Measurements from ENCODE around the gene PRKACG.

Gene PRKACG

DNA sequence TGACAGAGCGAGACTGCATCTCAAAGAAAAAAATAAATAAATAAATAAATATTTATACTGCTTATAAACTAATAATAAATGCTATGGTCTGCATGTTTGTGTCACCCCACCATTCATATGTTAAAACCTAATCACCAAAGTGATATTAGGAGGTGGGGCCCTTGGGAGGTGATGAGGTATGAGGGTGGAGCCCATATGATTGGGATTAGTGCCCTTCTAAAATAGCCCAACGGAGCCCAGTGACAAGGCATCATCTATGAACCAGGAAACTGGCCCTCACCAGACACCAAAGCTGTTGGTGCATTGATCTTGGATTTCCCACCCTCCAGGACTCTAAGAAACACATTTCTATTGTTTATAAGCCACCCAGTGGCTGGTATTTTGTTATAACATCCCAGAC lies 26.7 kb upstream of the PRKACG start:
- peaks cover 15% of the 10 kb centered on the region for H3K4me1 ChIP-seq (ENCODE audit: control insufficient read depth, insufficient read depth, low read length)
- no peaks in the 10 kb centered on the region for H3K27me3 ChIP-seq (ENCODE audit: control insufficient read depth, insufficient read depth, low read length)
- H3K9me3 ChIP-seq (ENCODE audit: control insufficient read depth, low read length) = no peaks in the 10 kb centered on the region
- H3K9ac ChIP-seq (ENCODE audit: low read length) = no peak overlapping the region
- H3K4me3 ChIP-seq (ENCODE audit: low read length) = no peak overlapping the region
- no peaks in the 10 kb centered on the region for H3K36me3 ChIP-seq (ENCODE audit: control insufficient read depth, insufficient read depth, low read length)

DNA sequence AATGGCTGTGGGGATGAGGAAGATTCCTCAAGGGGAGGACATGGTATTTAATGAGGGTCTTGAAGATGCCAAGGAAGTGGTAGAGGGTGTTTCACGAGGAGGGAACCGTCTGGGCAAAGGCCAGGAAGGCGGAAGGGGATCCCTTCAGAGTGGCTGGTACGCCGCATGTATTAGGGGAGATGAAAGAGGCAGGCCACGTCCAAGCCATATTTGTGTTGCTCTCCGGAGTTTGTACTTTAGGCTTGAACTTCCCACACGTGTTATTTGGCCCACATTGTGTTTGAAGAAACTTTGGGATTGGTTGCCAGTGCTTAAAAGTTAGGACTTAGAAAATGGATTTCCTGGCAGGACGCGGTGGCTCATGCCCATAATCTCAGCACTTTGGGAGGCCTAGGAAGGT lies 22.9 kb upstream of the PRKACG start:
- Histone ChIP-seq H3K9ac (ENCODE audit: low read length) (peak overlapping the region; percentile 76), H3K36me3 (ENCODE audit: control insufficient read depth, insufficient read depth, low read length) (no peaks in the 10 kb centered on the region), H3K9me3 (ENCODE audit: control insufficient read depth, low read length) (no peaks in the 10 kb centered on the region), H3K27me3 (ENCODE audit: control insufficient read depth, insufficient read depth, low read length) (no peaks in the 10 kb centered on the region), H3K4me1 (ENCODE audit: control insufficient read depth, insufficient read depth, low read length) (peaks cover 12% of the 10 kb centered on the region), H3K4me3 (ENCODE audit: low read length) (peak overlapping the region; percentile 60)

GRCh38 chr9:69036309-69036708 lies 22.4 kb upstream of the PRKACG start:
- no peaks in the 10 kb centered on the region for H3K36me3 ChIP-seq (ENCODE audit: control insufficient read depth, insufficient read depth, low read length)
- H3K9ac ChIP-seq (ENCODE audit: low read length) = peak overlapping the region; percentile 76
- H3K9me3 ChIP-seq (ENCODE audit: control insufficient read depth, low read length) = no peaks in the 10 kb centered on the region
- peaks cover 12% of the 10 kb centered on the region for H3K4me1 ChIP-seq (ENCODE audit: control insufficient read depth, insufficient read depth, low read length)
- peak overlapping the region; percentile 60 for H3K4me3 ChIP-seq (ENCODE audit: low read length)
- no peaks in the 10 kb centered on the region for H3K27me3 ChIP-seq (ENCODE audit: control insufficient read depth, insufficient read depth, low read length)

DNA sequence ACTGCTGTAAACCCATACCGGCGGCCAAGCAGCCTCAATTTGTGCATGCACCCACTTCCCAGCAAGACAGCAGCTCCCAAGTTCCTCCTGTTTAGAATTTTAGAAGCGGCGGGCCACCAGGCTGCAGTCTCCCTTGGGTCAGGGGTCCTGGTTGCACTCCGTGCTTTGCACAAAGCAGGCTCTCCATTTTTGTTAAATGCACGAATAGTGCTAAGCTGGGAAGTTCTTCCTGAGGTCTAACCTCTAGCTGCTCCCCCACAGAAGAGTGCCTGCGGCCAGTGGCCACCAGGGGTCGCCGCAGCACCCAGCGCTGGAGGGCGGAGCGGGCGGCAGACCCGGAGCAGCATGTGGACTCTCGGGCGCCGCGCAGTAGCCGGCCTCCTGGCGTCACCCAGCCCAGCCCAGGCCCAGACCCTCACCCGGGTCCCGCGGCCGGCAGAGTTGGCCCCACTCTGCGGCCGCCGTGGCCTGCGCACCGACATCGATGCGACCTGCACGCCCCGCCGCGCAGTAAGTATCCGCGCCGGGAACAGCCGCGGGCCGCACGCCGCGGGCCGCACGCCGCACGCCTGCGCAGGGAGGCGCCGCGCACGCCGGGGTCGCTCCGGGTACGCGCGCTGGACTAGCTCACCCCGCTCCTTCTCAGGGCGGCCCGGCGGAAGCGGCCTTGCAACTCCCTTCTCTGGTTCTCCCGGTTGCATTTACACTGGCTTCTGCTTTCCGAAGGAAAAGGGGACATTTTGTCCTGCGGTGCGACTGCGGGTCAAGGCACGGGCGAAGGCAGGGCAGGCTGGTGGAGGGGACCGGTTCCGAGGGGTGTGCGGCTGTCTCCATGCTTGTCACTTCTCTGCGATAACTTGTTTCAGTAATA lies 21.8 kb upstream of the PRKACG start, which contains the start of gene FXN:
TSS of gene FXN (plus strand) at position 315 of the 871 bp plus-strand sequence. CDS start at position 346, 31 bp downstream.
- Histone ChIP-seq H3K4me3 (ENCODE audit: low read length) (peak within 1 kb of the TSS; percentile 60), H3K9me3 (ENCODE audit: control insufficient read depth, low read length) (no peaks in the 10 kb centered on the region), H3K9ac (ENCODE audit: low read length) (peak within 1 kb of the TSS; percentile 76), H3K4me1 (ENCODE audit: control insufficient read depth, insufficient read depth, low read length) (peaks cover 12% of the 10 kb centered on the region), H3K36me3 (ENCODE audit: control insufficient read depth, insufficient read depth, low read length) (no peaks in the 10 kb centered on the region), H3K27me3 (ENCODE audit: control insufficient read depth, insufficient read depth, low read length) (no peaks in the 10 kb centered on the region)

DNA sequence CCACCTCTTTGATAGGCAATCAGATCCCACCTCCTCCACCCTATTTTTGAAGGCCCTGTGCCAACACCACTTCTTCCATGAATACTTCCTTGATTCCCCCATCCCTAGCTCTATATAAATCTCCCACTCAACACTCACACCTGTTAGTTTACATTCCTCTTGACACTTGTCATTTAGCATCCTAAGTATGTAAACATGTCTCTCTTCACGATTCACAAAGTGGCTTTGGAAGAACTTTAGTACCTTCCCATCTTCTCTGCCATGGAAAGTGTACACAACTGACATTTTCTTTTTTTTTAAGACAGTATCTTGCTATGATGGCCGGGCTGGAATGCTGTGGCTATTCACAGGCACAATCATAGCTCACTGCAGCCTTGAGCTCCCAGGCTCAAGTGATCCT lies 20.2 kb upstream of the PRKACG start:
- Histone ChIP-seq H3K27me3 (ENCODE audit: control insufficient read depth, insufficient read depth, low read length) (no peaks in the 10 kb centered on the region), H3K4me3 (ENCODE audit: low read length) (no peak overlapping the region), H3K9me3 (ENCODE audit: control insufficient read depth, low read length) (no peaks in the 10 kb centered on the region), H3K4me1 (ENCODE audit: control insufficient read depth, insufficient read depth, low read length) (peaks cover 12% of the 10 kb centered on the region), H3K9ac (ENCODE audit: low read length) (no peak overlapping the region), H3K36me3 (ENCODE audit: control insufficient read depth, insufficient read depth, low read length) (no peaks in the 10 kb centered on the region)

DNA sequence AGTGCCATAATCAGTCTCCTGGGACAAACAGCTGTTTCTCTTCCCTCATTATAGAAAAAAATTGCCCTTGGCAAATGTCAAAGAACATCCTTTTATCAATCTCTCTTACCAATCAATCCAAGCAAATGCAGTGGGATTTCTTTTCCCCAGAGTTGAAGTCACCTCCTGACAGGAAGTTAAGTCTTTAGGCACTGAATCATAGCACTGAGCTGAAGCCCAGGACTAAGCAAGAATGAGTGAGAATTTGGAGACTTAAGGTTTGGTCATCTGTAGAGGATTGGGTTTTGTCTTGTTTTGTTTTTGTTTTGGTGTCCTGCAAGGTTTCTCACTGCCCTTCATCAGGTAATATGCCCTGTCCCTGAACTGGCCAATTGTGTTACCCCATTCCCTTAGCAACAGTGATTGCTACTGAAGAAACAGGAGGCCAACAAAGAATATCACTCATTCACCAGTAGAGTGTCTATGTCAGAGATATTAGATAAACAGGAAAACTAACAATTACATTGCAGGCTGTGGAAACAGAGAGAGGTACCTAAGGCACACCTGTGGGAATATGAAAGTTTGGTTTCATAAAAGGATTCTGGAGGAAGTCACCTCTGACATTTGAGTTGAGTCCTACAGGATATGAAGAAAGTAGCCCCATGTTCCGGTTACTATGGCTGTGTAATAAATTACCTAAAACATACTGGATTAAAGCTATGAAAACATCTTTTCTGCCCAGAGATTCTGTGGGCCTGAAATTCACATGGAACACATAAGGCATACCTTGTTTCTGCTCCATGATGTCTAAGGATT lies 17.1 kb upstream of the PRKACG start:
- H3K9ac ChIP-seq (ENCODE audit: low read length) = no peak overlapping the region
- H3K4me1 ChIP-seq (ENCODE audit: control insufficient read depth, insufficient read depth, low read length) = peaks cover 4% of the 10 kb centered on the region
- no peaks in the 10 kb centered on the region for H3K27me3 ChIP-seq (ENCODE audit: control insufficient read depth, insufficient read depth, low read length)
- no peak overlapping the region for H3K4me3 ChIP-seq (ENCODE audit: low read length)
- H3K36me3 ChIP-seq (ENCODE audit: control insufficient read depth, insufficient read depth, low read length) = no peaks in the 10 kb centered on the region
- H3K9me3 ChIP-seq (ENCODE audit: control insufficient read depth, low read length) = no peaks in the 10 kb centered on the region

- Histone ChIP-seq H3K27me3 (ENCODE audit: control insufficient read depth, insufficient read depth, low read length) (no peaks in the 10 kb centered on the region), H3K9me3 (ENCODE audit: control insufficient read depth, low read length) (no peaks in the 10 kb centered on the region)
Observed at GRCh38 chr9:69029535-69029934, 15.6 kb upstream of the PRKACG start.

GRCh38 chr9:69028754-69029153 lies 14.8 kb upstream of the PRKACG start:
- H3K36me3 ChIP-seq (ENCODE audit: control insufficient read depth, insufficient read depth, low read length) = no peaks in the 10 kb centered on the region
- H3K9ac ChIP-seq (ENCODE audit: low read length) = no peak overlapping the region
- H3K27me3 ChIP-seq (ENCODE audit: control insufficient read depth, insufficient read depth, low read length) = no peaks in the 10 kb centered on the region
- H3K4me1 ChIP-seq (ENCODE audit: control insufficient read depth, insufficient read depth, low read length) = no peaks in the 10 kb centered on the region
- H3K9me3 ChIP-seq (ENCODE audit: control insufficient read depth, low read length) = no peaks in the 10 kb centered on the region
- no peak overlapping the region for H3K4me3 ChIP-seq (ENCODE audit: low read length)

More at GRCh38 chr9:69029535-69029934, 15.6 kb upstream of the PRKACG start:
- Histone ChIP-seq H3K4me1 (ENCODE audit: control insufficient read depth, insufficient read depth, low read length) (no peaks in the 10 kb centered on the region), H3K9ac (ENCODE audit: low read length) (no peak overlapping the region), H3K4me3 (ENCODE audit: low read length) (no peak overlapping the region), H3K36me3 (ENCODE audit: control insufficient read depth, insufficient read depth, low read length) (no peaks in the 10 kb centered on the region)

DNA sequence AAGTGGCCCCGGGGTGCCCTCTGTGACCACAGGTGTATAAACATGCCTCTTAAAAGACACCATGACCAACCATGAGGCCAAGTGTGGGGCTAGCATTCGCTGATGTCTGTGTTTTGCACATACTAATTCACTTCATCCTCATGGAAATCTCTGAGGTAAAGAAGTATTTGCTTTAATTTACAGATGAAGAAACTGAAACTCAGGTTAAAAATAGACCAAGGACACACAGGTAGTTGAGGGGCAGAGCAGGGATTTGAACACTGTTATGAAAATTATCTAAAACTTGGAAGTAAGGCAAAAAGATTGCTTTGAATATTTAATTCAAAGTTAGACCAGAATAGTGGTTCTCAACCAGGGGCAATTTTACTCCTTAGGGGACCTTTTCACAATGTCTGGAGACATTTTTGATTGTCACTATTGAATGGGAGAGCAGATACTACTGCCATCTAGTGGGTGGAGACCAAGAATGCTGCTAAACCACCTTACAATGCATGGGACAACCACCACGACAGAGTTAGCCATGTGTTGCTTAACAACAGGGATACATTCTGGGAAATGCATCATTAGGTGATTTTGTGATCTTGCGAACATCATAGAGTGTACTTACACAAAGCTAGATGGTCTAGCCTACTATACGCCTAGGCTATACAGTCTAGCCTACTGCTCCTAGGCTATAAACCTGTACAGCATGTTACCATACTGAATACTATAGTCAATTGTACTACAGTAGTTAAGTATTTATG lies 13.6 kb upstream of the PRKACG start:
- H3K9me3 ChIP-seq (ENCODE audit: control insufficient read depth, low read length) = no peaks in the 10 kb centered on the region
- no peaks in the 10 kb centered on the region for H3K27me3 ChIP-seq (ENCODE audit: control insufficient read depth, insufficient read depth, low read length)
- no peaks in the 10 kb centered on the region for H3K4me1 ChIP-seq (ENCODE audit: control insufficient read depth, insufficient read depth, low read length)
- H3K36me3 ChIP-seq (ENCODE audit: control insufficient read depth, insufficient read depth, low read length) = no peaks in the 10 kb centered on the region
- H3K4me3 ChIP-seq (ENCODE audit: low read length) = no peak overlapping the region
- no peak overlapping the region for H3K9ac ChIP-seq (ENCODE audit: low read length)

DNA sequence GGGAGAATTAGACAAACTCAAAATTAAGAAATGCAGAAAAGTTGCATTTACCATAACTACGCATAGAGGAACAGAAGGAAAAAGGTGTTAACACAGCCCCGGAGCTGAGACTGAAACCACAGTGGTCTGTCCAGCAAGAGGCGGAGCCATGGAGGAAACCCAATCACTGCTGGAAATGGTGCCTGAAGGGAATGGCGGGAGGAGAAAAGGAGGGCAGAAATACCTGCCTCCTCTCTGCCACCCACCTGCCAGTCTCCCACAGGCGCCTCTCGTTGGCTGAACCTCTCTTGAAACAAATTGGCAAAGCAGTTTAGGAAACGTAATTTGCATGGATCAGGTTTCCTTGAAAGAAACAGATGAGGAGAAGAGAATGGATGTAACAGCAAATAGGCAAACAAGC lies 9.7 kb upstream of the PRKACG start:
- no peak overlapping the region for H3K4me3 ChIP-seq (ENCODE audit: low read length)
- no peaks in the 10 kb centered on the region for H3K4me1 ChIP-seq (ENCODE audit: control insufficient read depth, insufficient read depth, low read length)
- no peaks in the 10 kb centered on the region for H3K36me3 ChIP-seq (ENCODE audit: control insufficient read depth, insufficient read depth, low read length)
- H3K9ac ChIP-seq (ENCODE audit: low read length) = no peak overlapping the region
- no peaks in the 10 kb centered on the region for H3K27me3 ChIP-seq (ENCODE audit: control insufficient read depth, insufficient read depth, low read length)
- H3K9me3 ChIP-seq (ENCODE audit: control insufficient read depth, low read length) = no peaks in the 10 kb centered on the region

DNA sequence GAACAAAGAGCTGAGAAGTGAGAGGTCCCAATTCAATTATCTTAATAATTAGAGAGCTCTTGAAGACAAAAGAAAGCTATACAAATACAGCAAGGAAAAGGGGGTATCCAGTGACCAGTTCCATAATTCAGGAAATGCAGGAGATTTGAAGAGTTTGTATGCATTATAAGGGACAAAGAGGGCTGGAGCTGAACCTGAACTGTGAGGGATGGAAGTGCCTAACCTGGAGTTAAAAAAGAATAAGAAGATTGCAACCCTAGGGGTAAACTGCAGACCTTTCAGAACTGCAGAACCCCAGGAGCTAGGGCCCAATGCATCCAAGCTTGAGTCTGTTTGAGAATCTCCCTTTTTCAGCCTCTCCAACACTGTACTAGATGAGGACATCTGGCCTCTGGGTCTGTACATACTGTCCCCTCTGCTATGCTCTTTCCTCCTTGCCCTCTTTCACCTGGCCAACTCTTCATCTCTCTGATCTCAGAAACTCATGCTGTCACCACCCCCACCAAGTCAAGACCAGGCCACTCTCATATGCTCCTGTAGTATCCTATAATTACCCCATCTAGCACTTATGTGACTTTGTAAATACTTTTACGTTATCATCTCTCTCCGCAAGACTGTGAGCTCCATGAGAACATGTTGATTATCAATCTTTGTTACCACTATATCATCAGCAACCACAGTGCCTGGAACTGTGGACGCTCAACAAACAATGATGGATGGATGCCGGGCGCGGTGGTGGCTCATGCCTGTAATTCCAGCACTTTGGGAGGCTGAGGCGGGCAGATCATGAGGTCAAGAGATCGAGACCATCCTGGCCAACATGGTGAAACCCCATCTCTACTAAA lies 6.6 kb upstream of the PRKACG start:
- no peak overlapping the region for H3K4me3 ChIP-seq (ENCODE audit: low read length)
- no peaks in the 10 kb centered on the region for H3K9me3 ChIP-seq (ENCODE audit: control insufficient read depth, low read length)
- no peaks in the 10 kb centered on the region for H3K36me3 ChIP-seq (ENCODE audit: control insufficient read depth, insufficient read depth, low read length)
- H3K4me1 ChIP-seq (ENCODE audit: control insufficient read depth, insufficient read depth, low read length) = no peaks in the 10 kb centered on the region
- no peaks in the 10 kb centered on the region for H3K27me3 ChIP-seq (ENCODE audit: control insufficient read depth, insufficient read depth, low read length)
- no peak overlapping the region for H3K9ac ChIP-seq (ENCODE audit: low read length)

Data from mucosa of stomach (tissue), 1 donor.